HT-29 (cell line): ENCODE measurements around the gene CBL. TPM values are rescaled to one million over a fixed set of nuclear protein-coding genes. Genes with fewer than 3 reads are reported as not detected.

ENCODE experiments used
- DNase-seq: peaks from one replicate; pipeline ENCODE4 v3.0.0-alpha.2; 2015; ENCODE audit warnings: low spot score
- total RNA-seq: library from RNA; depleted of rRNA; stranded (reverse); fragments of >200 nt; shearing (Covaris generic); gene quantifications from 2 replicates; pipeline ENCODE4 v1.2.3, GENCODE V29; 2014

The CBL gene
- total RNA-seq, 1 experiment from 2014 or later: 8.3 TPM

- DNase-seq: no peak
These were observed 124.1 kb downstream of the CBL start for GRCh38 chr11:119330237-119330636.

- no peak for DNase-seq
These were observed 126.1 kb downstream of the CBL start for GRCh38 chr11:119332111-119332765.

- peak; percentile 98 for DNase-seq
These were observed 128.2 kb downstream of the CBL start, which contains the start of gene RNF26 for GRCh38 chr11:119334174-119334930. TSS of gene RNF26 (plus strand) at chr11:119334527. CDS start at chr11:119335123, 596 bp downstream.

DNA sequence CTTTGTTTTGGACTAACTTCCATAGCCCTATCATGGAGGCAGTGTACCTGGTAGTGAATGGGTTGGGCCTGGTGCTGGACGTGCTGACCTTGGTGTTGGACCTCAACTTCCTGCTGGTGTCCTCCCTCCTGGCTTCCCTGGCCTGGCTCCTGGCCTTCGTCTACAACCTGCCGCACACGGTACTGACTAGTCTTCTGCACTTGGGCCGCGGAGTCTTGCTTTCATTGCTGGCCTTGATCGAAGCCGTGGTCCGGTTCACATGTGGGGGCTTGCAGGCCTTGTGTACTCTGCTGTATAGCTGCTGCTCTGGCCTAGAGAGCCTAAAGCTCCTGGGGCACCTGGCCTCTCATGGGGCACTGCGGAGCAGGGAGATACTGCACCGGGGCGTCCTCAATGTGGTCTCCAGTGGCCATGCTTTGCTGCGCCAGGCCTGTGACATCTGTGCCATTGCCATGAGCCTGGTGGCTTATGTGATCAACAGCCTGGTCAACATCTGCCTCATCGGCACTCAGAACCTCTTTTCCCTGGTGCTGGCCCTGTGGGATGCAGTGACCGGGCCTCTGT, 129.0 kb downstream of the CBL start:
- DNase-seq: no peak

DNA sequence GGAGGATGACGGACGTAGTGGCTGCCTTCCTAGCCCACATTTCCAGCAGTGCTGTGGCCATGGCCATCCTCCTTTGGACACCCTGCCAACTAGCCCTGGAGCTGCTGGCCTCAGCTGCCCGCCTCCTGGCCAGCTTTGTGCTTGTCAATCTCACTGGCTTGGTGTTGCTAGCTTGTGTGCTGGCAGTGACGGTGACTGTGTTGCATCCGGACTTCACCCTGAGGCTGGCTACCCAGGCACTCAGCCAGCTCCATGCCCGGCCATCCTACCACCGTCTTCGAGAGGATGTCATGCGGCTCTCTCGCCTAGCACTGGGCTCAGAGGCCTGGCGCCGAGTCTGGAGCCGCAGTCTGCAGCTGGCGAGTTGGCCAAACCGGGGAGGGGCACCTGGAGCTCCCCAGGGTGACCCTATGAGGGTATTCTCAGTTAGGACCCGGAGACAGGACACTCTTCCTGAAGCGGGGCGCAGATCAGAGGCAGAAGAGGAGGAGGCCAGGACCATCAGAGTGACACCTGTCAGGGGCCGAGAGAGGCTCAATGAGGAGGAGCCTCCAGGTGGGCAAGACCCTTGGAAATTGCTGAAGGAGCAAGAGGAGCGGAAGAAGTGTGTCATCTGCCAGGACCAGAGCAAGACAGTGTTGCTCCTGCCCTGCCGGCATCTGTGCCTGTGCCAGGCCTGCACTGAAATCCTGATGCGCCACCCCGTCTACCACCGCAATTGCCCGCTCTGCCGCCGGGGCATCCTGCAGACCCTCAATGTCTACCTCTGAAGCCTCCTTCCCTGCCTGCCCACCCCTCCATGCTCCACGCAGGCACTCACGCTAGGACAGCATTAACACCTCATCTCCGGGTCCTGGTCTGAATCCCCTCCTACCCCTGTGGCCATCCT, 129.8 kb downstream of the CBL start:
- DNase-seq: no peak

GRCh38 chr11:119336744-119337469, 130.8 kb downstream of the CBL start:
- DNase-seq: no peak

- DNase-seq: peak; percentile 39
These were observed 131.6 kb downstream of the CBL start for GRCh38 chr11:119337581-119338317.

- DNase-seq: peak; percentile 88
These were observed 132.3 kb downstream of the CBL start for GRCh38 chr11:119338318-119338890.

DNA sequence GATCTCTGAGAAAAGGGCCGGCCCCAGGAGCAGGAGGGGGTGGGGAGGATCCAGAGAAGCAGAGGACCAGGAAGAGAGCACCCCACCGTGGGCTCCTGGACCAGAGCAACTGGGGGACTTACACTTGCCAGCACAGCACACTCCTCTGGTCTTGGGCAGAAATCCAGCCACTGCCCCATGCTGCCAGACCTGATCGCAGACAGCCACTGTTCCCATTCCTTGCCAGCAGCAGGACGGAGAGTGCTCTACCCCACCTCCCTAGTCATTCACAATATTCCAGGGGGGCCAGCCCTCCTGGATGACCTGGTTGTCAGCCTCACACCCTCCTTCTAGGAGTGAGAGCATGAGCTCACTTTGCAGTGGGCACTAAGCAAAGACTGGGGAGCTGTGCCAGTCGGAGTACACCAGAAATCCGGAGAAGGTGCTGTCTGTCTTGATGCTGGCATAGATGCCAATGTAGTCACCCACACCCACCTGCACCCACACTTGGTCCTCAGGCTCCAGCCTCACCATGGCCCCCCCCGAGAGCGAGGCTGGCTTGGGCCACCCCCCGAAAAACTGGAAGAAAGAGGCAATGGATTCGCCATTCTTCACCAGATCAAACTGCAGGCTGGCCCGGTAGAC, 132.9 kb downstream of the CBL start:
- DNase-seq: no peak

DNA sequence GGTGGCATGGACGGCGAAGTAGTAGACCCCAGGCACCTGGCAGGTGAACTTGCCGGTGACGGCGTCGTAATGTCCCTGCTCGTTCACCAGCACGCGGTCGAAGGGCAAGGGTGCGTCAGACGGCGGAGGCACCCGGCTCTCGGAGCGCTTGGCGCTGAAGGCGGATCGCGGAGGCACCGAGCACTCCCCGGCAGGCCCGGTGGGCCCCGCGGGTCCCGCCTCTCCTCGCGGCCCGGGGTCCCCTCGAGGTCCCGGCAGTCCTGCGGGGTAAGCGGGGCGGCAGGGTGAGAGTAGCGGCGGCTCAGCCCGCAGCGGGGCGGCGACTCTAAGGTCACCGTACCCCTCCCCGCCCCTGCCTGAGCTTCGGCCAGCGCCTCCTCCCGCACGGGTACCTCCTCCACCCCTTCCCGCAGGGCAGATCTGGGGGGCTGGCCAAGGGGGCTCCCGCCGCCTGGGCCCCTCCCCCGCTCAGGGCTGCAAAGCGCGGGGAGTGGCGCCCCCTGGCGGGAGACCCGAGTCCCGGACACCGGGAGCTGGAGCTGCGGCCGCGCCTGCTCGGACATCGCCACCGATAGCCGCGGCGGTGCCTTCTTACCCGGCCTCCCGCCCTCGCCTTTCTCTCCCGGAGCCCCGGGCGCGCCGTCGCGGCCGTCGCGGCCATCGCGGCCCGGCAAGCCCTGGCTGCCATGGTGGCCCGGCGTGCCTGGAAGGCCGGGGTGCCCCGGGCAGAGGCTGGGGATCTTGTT, 133.6 kb downstream of the CBL start:
- DNase-seq: peak; percentile 42

- DNase-seq: no peak
These were observed 134.4 kb downstream of the CBL start, which contains the start of gene C1QTNF5 for GRCh38 chr11:119340335-119341221. TSS of gene C1QTNF5 (minus strand) at chr11:119340883. CDS start at chr11:119340397, 486 bp downstream.

GRCh38 chr11:119341222-119342022, 135.3 kb downstream of the CBL start:
- DNase-seq: no peak

DNA sequence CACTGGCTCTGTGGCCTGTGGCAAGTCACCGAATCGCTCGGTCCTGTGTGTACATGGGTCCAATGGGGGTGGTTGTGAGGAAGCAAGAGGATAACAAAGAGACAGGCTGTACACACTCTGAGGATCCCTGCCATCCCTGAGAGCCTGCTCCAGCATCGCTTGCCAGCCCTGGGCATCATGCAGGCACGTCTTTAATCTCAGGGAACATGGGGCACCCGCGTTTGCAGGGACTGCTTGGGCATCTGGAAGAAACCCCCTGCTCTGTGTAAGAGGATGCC, 135.8 kb downstream of the CBL start:
- DNase-seq: no peak

GRCh38 chr11:119342362-119343130, 136.4 kb downstream of the CBL start:
- no peak for DNase-seq

DNA sequence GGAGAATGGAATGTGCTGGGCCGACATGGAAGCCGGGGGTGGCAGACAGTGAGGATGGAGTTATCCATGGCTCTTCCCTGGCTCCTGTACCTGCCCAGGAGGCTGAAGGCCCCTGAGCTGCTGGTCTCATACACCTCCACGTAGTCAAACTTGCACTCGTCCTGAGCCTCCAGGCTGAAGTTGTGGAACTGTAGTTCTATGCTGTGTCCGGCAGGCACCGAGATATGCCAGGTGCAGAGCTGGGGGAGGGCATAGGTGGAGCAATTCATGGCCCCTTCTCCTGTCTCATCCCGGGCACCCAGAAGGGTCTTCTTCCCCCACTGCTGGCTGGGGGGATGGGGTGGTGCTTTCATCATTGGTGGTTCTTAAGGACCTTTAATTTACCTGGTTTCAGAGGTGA, 137.6 kb downstream of the CBL start:
- DNase-seq: no peak
